NCI-H2107 treated with DMSO at 0.1 percent for 48 hours (cell line): ENCODE data around the gene SPATS2L.

Experiments
- DNase-seq: peaks from one replicate; lab custom pipeline; 2025; ENCODE audit not compliant: unreplicated experiment; lab: John Stamatoyannopoulos, UW

Gene SPATS2L

DNA sequence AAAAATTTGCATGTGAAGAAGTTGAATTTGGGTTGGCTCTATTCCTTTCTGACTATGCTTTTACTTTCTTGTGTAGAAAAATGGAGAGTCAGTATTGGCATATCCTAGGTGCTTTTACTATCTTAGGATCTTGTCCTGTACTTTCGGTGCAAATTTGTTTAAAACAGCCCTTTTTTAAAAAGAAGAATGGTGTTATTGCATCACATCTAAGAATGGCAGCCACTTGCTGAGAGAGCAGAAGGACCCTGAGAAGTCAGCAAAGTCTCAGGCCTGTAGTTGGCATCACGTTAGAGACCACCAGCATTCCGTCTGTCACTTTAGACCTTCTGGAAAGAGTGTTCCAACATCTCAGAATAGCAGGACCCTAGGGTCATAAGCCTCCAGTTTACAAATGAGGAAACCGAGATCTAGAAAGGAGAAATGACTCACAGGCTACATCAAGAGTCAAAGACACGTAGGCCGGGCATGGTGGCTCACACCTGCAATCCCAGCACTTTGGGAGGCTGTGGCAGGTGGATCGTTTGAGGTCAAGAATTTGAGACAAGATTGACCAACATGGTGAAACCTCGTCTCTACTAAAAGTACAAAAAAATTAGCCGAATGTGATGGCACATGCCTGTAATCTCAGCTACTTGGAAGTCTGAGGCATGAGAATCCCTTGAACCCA lies 42.5 kb downstream of the SPATS2L start:
- no peak for DNase-seq

DNA sequence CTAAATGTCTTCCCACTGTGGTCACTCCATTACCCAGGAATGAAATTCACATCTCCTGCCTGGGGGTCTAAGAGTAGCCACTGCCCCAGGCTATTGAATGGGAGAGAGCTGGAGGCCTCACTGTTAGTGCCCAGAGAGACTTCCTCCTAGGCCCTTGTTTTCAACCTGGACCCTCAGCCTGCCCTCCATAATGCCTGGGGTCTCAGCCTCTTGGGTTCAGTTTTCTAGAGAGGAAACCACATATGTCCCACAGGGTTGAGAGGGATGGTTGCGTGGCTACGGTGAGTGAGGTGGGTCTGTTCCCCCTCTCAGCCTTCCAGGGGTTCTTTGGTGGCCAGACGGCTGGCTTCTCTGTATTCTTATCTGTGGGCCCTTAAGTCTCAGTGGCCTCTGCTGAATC lies 43.4 kb downstream of the SPATS2L start:
- DNase-seq, result no peak

DNA sequence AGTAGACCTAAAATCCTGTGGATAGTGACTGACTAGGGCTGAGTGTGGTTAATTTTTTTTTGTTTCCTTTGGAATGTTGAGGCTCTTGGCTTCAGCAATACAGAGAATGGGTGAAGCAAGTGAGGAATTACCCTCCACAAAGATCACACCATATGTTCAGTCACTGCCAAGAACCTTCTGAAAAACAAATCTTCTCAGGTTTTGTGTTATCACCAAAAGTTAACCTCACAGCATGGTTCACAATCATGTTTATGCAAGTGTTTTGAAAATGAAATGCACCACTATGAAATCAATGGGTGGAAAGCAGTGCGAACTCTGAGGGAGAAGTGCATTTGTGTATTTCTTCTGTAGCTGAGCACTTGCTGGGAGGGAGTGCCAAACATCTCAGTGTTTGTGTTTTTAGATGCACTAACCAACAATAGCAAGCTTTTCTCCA lies 44.4 kb downstream of the SPATS2L start:
- no peak for DNase-seq

DNA sequence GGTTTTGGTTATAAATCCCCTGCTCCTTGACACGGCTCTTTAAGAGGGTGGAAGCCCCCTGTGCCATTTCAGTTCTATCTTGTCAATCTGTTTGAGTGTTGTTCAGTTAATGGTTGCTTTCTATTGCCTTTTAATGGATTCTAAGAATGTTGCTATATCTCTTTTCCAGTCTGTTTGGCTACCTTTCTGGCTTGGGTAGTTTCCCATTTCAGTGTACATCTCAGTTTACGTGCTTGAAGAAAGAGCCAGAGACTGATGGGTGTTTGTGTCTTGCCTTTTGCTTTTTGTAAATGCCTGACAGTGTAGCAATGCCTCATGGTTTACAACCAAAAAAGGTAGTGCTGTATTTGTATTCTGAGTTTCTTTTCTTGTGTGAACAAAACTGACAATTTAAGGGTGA lies 45.3 kb downstream of the SPATS2L start:
- DNase-seq, result no peak

DNA sequence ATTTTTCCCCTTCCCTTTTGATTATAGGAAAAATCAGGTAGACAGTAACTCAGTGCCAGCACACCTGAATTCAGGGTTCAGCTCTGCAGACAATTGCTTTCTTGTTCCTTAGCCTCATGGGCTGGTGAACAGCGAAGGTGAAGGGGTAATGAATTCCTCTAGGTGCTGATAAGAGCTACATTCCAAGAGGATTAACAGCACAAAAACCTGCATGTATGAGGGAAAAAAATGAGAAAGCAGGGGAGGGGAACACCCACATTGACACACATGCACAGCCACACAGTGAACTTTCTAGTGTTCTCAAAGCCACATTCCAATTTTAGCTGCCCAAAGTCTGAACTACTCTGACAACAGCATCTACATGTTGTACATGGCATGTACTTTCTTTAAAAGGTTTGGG lies 46.1 kb downstream of the SPATS2L start:
- DNase-seq, result no peak

DNA sequence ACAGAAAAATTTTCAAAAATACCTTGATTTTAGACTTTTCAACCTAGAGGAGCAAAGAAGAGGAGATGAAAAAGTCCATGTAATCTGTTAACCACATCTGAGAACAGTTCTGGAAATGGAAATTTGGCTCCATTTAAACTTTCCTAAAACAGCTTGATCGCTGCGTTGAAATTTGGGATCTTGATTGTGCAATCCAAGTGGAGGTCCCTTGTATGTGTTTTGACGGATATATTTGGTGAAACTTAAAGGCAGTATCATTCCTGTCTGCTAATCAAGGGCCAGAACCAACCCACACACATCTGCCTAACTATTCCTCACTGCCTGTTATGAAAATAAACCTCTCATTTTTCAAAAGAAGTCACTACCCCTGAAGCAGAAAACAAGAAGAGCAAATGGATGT lies 46.6 kb downstream of the SPATS2L start:
- no peak for DNase-seq

DNA sequence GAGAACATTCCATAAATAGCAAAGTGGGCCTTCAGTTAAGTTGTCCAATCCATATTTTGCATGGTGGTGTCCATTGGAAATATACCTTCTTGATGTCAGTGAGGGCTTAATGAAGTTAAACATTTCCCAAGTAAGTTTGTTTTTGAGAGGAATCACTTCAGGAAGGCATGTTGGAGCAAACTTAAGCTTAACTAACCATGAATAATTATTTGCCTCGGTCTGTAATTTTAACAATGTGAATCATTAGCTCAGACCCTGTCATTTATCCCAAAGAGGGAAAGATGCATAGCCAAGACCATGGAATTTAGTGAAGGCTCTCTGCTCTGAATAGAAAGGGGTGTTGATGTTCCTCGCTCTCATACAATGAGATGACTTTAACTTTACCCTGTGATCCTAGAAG lies 47.4 kb downstream of the SPATS2L start:
- DNase-seq, result no peak

DNA sequence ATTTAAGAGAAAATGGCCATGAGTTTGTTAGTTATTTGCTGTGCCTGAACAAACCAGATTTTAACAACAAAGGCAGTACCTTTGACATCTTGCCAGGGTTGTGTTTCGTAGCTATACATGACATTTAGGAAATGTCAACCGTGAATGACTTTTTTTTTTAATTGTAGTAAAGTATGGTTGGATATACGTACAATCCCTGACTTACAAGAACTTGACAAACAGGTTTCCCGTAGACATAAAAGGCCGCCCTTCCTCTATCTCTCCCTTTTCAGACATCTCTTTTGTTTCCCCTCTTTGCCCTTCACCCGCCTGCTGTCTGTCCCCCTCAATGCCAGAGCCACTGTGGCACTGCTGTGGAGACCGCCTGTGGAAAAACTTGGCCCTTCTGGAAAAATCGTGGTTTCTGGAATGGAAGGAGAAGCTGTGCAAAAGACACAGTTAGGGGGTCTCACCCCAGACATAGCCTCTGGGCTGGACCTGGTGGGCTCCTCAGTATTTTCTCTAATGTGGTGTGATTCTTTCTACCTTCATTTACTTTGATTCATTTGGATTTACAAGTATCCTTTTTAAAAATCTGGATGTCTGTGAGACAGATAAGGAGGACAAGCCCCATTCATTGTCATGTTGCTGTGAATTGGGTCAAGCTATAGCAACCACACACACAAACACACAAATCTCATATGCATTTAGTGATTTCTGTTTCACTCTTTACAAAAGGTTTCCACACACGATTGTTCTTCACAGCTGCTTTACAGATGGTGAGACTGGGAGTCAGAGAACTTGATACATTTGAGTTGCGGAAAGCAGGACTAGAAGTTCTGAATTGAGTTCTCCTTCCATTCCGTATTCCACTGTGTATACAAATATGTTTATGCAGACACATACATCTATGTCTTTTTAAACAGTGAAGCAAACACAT lies 48.6 kb downstream of the SPATS2L start:
- no peak for DNase-seq

DNA sequence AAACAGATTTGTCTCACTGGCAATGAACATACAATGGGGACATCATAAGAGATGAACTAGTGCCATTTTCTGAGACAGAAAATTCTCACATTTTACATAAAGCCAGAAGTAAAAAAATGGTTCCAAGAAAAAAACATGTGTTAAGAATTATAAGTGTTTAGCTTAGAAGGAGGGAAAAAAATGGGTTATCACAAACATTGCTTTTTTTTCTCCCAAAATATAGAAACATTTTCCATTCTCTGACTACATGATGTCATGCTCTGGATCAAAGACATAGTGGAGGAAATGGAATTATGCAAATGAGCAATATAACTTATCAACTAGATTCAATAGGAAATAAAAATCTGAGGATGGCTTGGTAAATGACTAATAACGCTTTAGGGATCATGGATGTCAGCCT lies 49.8 kb downstream of the SPATS2L start:
- DNase-seq, result no peak

DNA sequence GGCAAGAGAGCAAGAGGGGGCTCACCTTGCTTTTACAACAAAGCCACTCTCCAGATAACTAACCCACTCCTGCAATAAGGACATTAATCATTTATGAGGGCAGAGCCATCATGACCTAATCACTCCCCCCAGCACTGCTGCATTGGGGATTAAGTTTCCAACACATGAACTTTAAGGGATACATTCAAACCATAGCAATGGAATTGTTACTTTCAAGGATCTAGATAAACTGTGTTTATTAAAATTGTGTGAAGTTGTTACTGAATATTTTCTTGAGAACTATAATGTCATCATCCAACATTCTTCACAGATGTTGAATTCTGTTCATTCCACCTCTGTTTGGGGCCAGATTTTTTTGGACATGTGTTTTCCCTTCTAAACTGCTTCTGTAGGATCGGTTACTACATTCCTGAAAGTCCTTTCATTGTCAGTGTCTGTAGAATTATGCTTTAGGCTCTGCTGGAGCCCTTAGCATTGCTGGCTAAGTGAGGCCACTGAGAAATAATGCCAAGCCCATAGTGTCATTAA lies 50.4 kb downstream of the SPATS2L start:
- DNase-seq, result no peak

DNA sequence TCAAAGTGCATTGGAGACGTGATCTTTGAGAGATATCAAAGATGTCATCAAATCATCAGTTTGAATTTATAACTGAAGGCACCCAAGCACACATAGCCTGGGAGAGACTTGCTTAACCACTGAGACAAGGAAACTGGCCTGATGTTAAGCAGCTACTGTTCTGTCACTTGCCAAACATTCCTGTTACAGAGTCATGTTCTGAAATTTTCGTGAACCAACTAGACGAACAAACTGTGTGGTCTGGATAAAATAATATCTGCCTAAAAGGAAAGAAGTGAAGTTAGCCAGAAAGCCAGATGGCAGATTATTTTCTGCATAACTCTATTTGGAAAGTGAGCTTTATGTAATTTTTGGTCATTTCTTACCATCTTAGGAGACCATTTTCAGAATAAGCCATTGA lies 51.4 kb downstream of the SPATS2L start:
- DNase-seq, result no peak

DNA sequence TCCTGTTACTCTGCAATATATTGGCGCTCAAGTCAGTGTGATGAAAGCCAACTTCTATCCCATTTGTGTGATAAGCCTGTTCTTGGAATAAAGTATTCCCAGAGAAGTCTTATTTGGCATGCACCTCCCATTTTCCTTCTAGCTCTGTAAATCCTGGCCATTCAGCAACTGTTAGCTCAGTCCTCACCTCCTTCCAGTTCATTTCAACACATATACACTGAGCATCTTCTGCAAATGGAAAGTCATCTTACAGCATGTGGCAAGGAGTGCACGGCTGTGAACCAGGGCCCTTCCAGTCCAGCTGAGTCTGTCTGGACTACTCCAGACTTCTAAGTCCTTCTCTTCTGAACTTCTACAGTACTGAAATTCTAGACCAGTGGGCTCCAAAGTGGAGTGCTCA lies 53.1 kb downstream of the SPATS2L start:
- DNase-seq, result no peak

DNA sequence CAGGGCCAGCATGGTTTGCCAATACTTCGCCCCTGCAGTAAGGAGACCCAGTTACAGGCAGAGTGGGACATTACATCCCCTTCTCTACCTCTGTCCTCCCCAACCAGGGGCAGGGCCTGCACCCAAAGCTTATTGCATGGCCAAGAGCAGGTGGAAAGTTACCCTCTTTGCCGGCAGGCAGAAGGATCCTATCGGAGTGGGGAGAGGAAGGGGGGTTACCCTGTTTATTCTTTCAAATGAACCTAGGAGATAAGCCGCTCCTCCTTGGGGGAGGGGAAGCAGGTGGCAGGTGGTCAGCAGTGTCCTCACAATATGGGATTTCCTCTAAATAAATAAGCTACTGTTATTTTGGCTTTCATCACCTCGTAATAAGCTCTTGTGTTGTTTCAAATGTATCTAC lies 53.9 kb downstream of the SPATS2L start:
- no peak for DNase-seq

DNA sequence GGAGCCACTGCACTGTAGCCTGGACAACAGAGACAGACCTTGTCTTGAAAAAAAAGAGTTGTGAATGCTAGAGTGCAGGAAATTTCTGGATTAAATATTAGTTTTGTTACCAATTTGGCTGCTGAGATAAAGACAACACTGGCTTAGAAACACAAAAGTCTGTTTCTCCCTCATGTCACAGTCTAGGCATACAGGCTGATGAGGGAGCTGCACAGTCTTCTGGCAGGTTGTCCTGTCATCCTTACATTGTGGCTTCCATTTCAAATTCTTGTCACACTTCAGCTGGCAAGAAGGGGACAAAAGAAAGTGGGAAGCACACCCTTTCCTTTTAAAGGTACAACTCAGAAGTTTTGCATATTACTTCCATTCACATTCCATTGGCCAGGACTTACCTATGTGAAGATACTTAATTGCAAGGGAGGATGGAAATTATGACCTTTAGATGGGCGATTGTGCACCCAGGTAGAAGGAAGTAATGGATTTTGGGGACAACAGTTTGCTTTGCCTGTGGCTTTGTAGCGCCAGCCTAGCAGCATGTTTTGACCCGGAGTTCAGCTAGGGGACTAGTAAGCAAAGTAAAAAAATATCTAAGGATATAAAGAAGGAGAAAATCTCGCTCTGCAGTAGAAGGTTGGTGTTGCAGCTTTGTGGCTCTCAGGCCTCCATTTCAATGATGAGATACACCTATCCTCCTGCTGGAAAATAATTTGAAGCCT lies 55.9 kb downstream of the SPATS2L start:
- no peak for DNase-seq

DNA sequence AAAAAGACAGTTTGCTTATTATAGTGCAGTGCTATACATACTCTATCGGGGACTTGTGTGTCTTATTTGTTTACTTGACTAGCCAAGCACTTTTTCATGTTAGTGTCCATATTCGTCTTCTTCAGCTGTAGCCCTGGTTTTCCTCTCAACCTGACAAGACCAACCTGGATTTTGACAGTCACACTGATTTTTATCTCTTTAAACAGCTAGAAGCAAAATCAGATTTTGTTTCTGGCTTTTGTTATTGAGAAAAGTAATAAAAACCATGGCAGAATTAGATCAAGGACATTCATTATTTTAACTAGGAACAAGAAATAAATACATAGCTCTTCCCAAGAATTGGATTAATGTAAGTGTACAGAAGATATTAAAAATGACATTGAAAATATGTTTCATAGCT lies 56.8 kb downstream of the SPATS2L start:
- DNase-seq, result no peak

DNA sequence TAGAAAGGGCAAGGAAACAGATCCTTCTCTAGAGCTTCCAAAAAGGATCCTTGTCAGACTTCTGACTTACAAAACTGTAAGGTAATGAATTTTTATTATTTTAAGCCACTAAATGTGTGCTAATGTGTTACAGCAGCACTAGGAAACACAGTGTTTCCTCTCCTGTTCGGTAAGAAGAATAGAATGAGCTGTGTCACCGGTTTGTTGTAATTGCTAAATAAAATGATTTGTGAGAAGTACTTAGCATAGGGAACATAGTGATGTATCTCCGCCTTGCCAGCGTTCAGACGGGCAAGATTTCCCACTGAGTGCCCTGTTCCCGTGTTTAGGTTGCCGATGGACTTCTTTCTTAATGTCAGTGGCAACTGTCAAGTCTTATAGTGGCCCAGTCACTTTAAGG lies 57.6 kb downstream of the SPATS2L start:
- DNase-seq, result no peak

DNA sequence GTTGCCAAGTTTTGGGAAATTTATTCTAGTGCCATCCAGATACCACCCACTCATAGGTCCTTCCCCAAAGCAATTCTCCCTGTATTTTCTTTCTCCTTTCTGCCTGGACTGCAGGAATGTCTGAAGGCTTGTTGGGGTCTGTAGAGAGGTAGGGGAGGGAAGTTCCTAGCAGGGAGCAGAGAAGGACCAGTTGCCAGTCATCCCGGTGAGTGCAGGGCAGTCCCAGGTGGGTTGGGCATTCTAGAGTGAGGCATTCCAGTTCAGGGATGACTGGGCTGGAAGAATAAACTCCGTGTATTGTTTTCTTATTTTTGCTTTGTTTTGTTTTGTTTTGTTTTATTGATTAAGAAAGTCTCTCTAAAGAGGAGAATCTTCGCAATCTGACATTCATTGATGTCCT lies 58.1 kb downstream of the SPATS2L start:
- DNase-seq, result no peak

DNA sequence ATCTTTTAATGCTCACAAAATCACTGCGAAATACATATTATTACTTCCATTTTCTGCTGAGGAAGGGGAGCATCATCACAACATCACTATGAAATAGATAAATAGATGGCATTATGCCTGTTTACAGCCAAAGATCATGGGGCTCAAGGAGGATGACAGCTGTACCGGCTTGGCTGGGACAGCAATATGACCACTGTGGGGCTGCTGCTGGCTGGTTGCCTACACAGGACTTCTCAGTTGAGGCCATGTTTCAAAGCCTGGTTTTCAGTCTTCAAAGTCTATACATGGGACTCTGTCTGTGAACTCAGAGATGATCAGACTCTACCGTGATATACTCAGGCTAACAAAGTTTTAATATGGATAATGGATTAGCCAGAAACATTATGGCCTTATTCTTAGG lies 58.7 kb downstream of the SPATS2L start:
- DNase-seq, result no peak

DNA sequence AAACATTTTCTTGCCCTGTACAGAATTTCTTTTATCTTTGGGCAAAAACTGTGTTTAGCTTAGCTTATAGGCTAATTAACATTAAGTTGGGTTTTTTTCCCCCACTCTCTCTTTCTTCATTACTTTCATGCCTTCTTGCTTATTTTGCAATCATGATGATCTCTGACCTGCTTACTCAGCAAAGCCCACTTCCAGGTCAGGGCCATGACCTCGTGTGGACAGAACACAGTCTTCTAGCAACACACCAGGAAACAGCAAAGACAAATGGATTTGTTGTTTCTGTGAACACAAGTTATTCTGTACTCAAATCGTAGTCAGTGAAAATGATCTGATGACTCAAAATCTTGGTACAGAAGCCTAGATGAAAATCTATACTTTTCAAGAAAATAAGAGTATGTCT lies 60.7 kb downstream of the SPATS2L start:
- no peak for DNase-seq

DNA sequence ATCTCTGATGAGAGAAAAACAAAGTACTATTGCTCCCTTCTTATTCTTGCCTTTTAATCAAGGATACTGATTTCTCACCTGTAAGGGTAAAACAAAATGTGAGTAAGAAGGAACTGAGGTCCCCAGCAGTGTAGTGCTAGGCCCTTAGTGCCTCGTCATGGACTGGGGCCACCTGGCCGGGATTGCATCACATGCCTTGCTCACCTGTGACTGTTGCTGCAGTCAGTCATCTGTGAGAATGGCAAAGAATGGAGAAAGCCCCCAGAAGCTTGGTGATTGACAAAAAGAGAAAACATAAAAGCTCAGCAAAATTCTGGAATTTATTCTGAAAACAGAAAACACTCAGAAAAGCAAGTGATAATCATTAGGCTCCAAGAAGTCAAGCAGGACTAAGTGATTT lies 63.4 kb downstream of the SPATS2L start:
- DNase-seq, result no peak

DNA sequence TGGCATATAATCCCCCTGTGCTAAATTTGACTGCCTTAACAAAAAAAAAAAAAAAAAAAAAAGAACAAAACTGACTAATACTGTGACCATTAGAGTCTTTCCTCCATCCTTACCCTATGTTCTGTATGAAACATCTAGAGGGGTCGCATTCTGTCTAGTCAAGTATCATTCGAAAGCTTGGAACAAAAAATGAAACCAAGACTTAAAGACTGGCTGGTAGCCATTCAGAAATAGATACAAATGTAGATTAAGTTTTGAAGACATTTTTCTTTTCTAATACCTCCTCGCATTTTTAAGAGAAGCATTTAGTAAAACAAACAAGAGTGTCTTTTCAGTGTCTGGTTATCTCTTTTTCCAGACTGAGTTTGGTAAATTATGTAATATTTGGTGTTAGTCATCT lies 66.7 kb downstream of the SPATS2L start:
- no peak for DNase-seq

DNA sequence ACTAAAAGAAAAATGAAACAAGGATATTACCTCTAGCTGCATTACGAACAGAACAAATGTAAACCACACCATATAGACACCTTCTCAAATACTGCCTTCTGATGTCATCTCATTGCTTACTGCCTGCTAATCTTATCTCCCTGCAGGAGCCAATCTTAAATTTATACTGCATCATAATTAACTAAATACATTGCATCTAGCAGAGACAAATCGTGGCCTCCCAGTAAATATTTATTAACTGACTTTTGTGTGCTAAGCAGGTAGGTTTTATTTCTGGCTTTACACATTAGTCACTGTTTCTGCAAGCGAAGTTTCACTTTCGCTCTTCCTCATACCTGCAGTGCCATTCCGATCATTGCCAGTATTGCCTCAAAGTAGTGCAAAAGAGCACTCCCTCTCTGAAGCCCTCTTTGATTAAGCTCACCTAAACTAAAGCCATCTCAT lies 67.5 kb downstream of the SPATS2L start:
- no peak for DNase-seq
